ENCODE results near the gene SKI.

GRCh38 chr1:2188336-2188735 is 39.8 kb upstream of the SKI start:
- TF ChIP-seq EZH2 (IDR thresholded peaks at IDR 0.05; ENCODE audit: borderline replicate concordance) (no peak), CTCF (IDR thresholded peaks at IDR 0.05; ENCODE audit: poor library complexity) (no peak), EZH2phosphoT487 (IDR thresholded peaks at IDR 0.05; ENCODE audit: low read depth, severe bottlenecking, unreplicated experiment) (no peak)
